GM12892 (cell line): ENCODE results near the gene ASXL2.
A peak's percentile ranks its signal among the peaks of the same experiment; 100 is the strongest.

ENCODE experiments used
- DNase-seq: peaks from one replicate; pipeline ENCODE4 v3.0.0; 2011; ENCODE audit not compliant: insufficient read length
- FAIRE-seq: peaks from 2 replicates; lab custom pipeline; 2011; peaks lifted over from hg19 to GRCh38; lab: Jason Lieb, UNC
- POLR2A ChIP-seq: IDR thresholded peaks from 2 replicates; pipeline ENCODE4 v1.6.1; 2011; ENCODE audit warnings: low read depth, low read length, control low read depth
- POLR2AphosphoS5 ChIP-seq: IDR thresholded peaks from 2 replicates; pipeline ENCODE4 v1.6.1; 2011; ENCODE audit warnings: low read depth, low read length, control low read depth
- TAF1 ChIP-seq: IDR thresholded peaks from 2 replicates; pipeline ENCODE4 v1.6.1; 2011; ENCODE audit warnings: low read depth, mild to moderate bottlenecking, control low read depth, low read length, borderline replicate concordance

The ASXL2 gene

DNA sequence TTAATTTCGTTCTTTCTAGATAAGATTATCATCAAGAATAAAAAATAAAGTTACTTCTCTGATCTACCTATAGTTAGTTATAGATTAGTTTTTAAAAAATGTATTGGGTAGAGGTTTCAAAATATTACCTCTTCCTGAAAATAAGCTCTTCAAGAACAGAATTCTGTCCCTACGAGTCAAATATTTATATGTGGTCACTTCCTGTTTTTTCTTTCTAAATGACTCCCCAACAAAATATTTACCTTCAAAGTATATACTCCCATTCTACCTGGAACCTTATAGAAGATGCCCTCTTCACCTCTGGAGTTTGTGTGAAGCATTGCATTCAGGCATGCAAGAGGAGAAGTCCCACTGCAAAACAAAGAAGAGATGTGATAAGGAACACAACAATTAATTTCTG is 72.3 kb downstream of the ASXL2 start:
- TF ChIP-seq POLR2AphosphoS5 (no peak), TAF1 (no peak), POLR2A (no peak)
- no peak for DNase-seq
- no peak for FAIRE-seq

DNA sequence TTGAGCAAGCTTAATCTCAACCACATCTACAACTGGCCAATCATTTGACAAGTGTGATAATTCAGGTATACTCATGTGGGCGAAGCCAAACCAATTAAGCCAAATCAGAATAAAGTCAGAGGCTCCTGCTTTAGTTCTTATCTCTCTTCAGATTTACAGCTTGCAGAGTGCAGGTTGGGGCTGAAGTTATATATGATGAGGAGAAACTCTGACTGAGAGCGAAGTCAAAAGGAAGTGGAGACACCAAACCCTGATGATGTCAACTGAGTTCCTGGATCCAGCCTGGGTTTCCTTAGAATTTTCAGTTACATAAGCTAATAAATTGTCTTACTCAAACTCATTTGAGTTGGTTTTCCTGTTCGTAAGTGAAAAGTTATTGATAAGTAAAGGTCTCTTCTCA is 73.9 kb downstream of the ASXL2 start:
- FAIRE-seq (no peak), DNase-seq (no peak)
- TF ChIP-seq POLR2A, result no peak
- TF ChIP-seq TAF1, result no peak
- no peak for TF ChIP-seq POLR2AphosphoS5

DNA sequence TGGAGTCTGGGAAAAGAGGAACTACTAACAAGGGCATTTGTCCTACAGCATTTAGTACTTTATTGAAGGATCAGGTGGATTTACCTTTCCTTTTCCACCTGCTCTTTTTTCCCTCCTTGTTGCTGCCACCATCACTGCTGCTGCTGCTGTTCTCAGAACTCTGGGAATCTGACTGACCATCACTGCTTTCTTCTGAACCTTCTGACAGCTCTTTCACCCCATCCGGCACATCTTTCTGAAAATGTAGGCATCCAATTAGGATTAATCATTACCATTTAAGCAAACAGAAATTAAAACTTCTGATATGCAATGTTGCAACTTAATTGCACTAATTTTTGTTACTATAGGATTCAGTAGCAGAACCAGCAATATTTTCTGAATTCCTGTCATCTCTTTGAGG is 79.0 kb downstream of the ASXL2 start:
- TF ChIP-seq POLR2A (no peak), POLR2AphosphoS5 (no peak), TAF1 (no peak)
- DNase-seq (no peak), FAIRE-seq (peak; percentile 5)

GRCh38 chr2:25797620-25798488 is 80.4 kb downstream of the ASXL2 start:
- TF ChIP-seq POLR2A (no peak), TAF1 (no peak), POLR2AphosphoS5 (no peak)
- FAIRE-seq (no peak), DNase-seq (no peak)

DNA sequence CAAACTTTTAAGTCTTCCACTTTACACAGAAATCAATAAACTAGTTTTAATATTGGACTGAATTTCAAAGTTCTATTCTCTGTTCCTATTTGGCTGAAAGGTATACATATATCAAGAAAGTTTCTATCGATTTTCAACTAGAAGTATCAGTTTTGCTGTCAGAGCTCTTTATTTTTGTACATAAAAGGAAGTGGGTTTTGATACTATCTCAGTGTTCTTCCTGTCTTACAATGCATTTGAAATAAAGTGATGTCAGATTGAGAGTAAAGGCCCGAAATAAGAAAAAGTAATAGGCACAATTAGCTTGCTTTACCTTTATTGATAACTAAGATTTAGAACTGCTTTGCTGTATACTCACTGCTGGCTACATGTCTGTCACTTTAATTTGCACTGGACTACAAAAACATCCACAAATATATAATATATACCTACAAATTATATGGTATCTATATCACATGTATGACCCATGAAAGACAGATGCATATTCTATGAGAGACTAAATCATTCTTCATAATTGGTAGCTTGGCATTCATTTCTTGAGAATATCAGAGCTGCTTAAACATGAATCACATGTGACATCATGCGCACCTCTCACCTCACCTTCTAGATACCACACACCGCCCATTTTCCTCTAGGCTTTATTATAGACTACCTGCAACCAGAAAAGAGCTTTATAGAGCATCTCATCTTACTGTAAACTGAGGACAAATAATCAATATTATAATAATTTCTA is 83.6 kb downstream of the ASXL2 start:
- FAIRE-seq, result peak; percentile 56

DNA sequence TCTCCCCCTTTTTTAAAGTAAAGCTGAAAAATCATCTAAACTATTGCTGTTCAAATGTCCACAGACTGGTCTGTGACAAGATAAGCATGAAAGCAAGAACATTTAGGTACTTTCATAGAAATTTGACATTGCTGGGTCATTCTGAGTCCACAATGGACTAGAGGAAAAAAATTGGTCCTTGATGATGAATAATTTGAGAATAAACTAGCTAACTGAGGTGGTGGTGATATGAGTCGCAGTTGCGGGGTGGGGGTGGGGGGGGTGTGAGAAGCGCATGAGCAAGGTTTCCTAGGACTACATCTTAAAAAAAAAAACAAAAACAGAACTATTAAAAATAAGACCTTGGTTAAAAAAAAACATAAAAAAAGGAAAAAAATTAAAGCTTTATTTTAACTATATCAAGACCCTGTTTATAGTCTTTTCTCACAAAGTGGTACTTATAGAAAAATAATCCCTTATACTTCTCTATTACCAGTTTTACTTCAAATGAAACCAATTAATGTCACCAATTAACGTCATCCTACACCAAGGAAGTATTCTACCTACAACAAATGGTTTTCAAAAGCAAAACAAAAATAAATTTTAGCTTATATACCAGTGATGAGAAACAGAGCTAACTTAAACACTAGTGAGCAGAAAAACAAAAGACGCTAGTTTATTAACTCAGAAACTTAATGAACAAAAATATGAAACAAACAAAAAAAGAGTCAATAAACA is 88.1 kb downstream of the ASXL2 start:
- no peak for TF ChIP-seq POLR2A
- TF ChIP-seq TAF1, result no peak
- no peak for TF ChIP-seq POLR2AphosphoS5
- DNase-seq, result no peak
- FAIRE-seq, result no peak

More for the DNA sequence above, 83.6 kb downstream of the ASXL2 start:
- DNase-seq, result peak; percentile 11
- no peak for TF ChIP-seq TAF1
- TF ChIP-seq POLR2AphosphoS5, result no peak
- TF ChIP-seq POLR2A, result no peak

DNA sequence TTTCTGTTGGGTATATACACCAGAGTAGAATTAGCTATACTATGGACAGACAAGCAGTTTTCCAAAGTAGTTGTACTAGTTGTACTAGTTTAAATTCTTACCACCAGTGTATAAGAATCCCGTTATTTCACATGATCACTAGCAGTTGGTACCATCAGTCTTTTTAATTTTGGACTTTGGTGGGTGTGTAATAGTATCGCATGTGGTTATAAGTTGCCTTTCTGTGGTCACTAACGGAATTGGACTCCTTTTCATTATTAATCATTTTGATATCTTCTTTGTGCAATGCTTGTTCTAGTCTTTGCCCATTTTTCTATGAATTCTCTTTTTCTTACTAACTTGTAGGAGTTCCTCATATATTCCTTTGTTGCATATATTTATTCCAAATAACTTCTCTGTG is 89.8 kb downstream of the ASXL2 start:
- no peak for TF ChIP-seq POLR2AphosphoS5
- TF ChIP-seq TAF1, result no peak
- no peak for TF ChIP-seq POLR2A
- no peak for DNase-seq
- no peak for FAIRE-seq

DNA sequence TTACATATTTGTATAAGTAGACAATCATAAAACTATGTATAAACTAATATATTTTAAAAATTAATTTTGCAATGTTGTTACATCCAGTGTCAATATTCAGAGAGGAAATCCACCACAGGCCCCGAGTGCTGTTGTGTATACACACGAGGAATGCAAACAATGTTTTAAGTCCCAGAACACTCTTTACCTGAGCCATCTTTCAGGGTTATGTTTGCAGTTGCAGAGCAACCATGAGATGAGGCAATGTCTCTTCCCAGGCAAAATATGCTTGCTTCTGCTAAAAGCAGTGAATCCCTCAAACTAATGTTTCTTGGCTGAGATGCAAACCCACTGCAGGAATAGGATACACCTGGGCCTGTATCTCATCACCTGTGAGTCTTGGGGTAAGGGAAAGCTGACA is 91.3 kb downstream of the ASXL2 start:
- TF ChIP-seq TAF1, result no peak
- TF ChIP-seq POLR2A, result no peak
- TF ChIP-seq POLR2AphosphoS5, result no peak
- no peak for FAIRE-seq

DNA sequence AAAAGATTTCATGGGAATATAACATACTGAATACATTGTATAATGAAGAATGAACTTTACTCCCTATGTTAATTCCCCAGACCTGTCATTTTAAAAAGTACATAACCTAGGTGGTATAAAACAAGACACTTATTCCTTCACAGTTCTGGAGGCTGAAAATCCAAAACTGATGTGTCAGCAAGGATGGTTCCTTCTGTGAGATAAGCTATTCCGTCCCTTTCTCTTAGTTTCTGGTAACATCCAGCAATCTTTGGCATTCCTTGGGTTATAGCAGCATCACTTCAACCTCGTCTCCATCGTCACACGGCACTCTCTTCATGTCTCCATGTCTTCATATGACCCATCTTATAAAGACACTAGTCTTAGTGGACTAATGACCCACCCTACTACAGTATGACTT is 93.9 kb downstream of the ASXL2 start:
- TF ChIP-seq POLR2A (no peak), POLR2AphosphoS5 (no peak), TAF1 (no peak)
- DNase-seq (no peak), FAIRE-seq (no peak)

More for the DNA sequence above, 91.3 kb downstream of the ASXL2 start:
- DNase-seq, result no peak

GRCh38 chr2:25777077-25777476 is 101.2 kb downstream of the ASXL2 start:
- FAIRE-seq (no peak), DNase-seq (no peak)
- no peak for TF ChIP-seq POLR2AphosphoS5
- TF ChIP-seq POLR2A, result no peak
- no peak for TF ChIP-seq TAF1

GRCh38 chr2:25772078-25772477 is 106.2 kb downstream of the ASXL2 start:
- TF ChIP-seq POLR2A, result no peak
- no peak for TF ChIP-seq TAF1
- no peak for TF ChIP-seq POLR2AphosphoS5
- FAIRE-seq, result no peak
- DNase-seq, result no peak
